ENCODE data around the gene PEMT.

The PEMT gene

DNA sequence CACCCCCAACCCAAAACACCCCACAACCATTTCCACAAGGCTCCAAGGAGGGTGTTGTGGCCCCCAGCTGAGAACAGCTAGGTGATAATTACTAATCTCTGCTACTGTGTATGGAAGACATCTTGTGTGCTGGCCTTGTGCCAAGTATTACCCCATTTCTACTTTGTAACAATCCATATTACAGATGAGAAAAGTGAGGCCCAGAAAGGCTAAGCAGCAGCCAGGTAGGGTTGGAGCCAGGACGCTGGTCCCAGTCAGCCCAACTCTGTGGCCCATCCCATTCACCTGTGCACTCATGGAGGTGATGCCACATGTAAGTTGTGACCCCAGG, 12.4 kb upstream of the PEMT start:
- no peak for DNase-seq

DNA sequence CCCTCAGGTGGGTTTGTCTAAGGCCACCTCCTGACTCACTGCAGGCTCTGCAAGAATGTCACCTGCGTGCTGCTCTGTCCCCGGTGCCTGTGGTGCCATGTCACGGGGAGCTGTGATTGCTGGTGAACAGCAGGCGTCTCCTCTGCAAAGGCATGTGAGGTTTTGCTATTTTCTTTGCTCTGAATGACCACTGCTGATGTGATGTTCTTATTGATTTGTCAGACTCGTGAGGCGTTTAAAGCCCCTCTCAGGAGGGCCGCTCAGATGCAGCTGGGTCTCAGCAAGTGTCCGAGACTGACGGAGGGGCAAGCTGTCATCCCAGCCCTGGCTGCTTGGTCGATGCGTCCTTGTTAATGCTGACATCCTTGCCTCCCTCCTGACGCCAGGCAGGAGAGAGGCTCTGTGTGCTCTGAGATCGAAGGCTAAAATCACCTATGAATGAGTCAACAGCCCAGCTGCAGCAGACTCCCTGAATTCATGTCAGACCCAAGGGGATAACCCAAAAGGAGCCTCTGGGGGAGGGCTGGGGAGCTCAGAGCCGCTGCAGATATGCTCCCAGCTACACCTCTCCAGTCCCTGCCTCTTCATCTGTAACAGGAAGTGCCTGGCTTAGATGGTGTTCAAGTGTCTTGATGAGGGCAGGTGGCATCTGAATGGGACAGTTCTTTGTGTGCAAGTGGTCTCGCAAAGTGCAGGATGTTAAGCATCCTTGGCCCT, 11.8 kb upstream of the PEMT start:
- no peak for DNase-seq

DNA sequence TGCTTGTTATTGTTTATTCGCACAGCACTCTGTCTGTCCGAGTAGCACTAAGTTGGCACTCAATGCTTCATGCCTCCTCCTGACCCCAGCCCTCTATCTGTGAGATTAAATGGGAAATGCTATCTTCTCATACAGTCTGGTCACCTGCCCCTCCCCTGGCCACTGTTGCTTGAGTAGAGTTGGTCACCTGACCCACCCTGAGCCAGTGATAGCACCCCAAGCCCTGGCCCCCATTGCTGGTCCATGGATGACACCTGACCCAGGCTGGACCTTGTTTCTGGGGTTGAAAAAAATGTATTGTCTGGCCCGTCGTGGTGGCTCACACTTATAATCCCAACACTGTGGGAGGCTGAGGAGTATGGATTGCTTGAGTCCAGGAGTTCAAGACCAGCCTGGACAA, 8.5 kb upstream of the PEMT start:
- DNase-seq, result no peak

GRCh38 chr17:17598003-17598402, 6.5 kb upstream of the PEMT start:
- no peak for DNase-seq

- DNase-seq, result no peak
Measured at GRCh38 chr17:17595755-17596154, 4.2 kb upstream of the PEMT start.

DNA sequence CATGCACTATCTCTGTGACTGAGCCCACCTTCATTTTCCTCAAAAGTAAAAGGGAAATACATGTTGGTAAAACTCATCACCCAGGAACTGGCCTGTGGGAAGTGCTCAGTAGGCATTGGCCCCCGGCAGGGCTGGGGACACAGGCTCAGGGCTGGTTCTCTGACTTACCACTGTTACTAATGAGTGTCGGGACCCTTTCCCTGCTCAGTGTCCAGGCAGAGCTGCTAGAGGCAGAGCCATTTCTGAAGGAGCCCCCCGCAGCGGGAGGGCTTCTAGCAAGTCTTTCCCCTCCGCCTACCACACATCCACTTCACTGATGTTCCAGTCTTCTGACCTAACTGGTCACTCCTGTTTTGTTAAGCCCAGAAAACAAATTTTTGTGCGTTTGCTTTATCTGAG, 1.7 kb upstream of the PEMT start:
- DNase-seq, result no peak

- no peak for DNase-seq
Measured at GRCh38 chr17:17590883-17591354, 589 bp downstream of the PEMT start.

- no peak for DNase-seq
Measured at GRCh38 chr17:17590141-17590751, 1.3 kb downstream of the PEMT start.

- DNase-seq, result no peak
Measured at GRCh38 chr17:17587614-17588337, 3.7 kb downstream of the PEMT start.

- no peak for DNase-seq
Measured at GRCh38 chr17:17582372-17582771, 9.1 kb downstream of the PEMT start.

GRCh38 chr17:17581509-17581908, 10.0 kb downstream of the PEMT start:
- no peak for DNase-seq

- no peak for DNase-seq
Measured at GRCh38 chr17:17580662-17581470, 10.6 kb downstream of the PEMT start.

- DNase-seq, result no peak
Measured at GRCh38 chr17:17579691-17580090, 11.8 kb downstream of the PEMT start.

DNA sequence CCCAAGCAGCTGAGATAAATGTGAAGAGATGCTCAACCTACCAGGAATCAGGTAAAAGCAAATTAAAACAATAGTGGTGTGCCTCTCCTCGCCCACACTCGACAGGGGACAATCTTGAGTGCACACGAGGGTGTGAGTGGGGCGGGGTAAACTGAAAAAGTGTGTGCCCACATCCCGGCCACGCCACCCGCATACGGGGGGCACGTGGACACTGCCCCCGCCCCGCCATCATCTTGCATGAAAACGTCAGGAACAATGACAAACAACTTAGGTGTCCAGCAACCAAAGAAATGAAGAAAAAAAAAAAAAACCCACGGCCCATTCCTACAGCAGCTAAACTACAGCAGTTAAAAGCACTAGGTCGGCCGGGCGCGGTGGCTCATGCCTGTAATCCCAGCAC, 14.1 kb downstream of the PEMT start:
- no peak for DNase-seq

- DNase-seq, result no peak
Measured at GRCh38 chr17:17576772-17577234, 14.7 kb downstream of the PEMT start.

- DNase-seq, result no peak
Measured at GRCh38 chr17:17575360-17576251, 15.9 kb downstream of the PEMT start.

DNA sequence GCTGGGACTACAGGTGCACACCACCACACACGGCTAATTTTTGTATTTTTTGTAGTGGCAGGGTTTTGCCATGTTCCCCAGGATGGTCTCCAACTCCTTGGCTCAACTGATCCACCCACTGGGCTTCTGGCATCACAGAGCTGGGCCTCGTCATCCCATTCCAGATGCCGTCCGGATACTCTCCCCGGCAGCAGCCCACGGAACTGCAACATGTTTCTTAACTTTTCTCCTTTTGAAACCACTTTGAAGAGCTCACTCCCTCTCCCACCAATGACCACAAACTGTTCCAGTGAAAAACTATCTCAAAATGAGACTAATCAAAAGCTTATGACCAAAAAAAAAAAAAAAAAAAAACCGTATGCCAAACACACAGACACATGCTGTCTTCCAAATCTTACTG, 17.6 kb downstream of the PEMT start:
- no peak for DNase-seq

DNA sequence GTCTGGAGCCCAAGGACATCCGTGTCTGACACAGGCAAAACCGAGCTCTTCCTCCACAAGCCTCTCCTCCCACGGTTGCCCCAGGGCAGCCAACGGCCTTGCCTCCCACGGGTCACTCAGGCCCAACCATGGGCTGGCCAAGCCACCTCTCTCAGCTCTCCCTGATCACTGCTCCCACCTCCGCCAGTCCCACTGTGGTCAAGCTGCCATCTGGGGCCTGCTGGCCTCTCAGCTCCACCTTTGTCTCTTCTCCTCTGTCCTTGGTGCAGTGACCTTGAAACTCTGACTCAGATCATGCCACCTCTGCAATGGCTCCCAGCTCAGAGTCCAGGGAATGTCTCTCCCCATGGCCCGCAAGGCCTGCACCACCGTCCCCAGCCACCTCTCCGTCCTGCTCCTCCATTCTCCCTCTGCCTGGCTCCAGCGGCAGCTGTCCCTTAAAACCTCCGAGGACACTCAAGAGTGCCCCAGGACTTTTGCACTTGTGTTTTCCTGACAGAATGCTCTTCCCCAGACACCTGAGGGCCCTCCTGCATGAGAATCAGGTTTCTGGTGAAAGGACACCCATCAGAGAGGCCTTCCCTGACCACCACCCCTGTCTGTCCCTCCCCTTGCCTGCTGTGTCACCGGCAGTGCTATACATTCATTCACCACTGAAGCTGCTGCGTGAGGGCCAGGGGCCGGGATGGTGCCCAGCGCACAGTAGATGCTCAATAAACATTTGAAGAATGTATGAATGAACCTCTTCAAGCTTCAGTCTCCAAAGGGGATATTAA, 19.3 kb downstream of the PEMT start:
- no peak for DNase-seq

- DNase-seq, result no peak
Measured at GRCh38 chr17:17570798-17571716, 20.5 kb downstream of the PEMT start.

DNA sequence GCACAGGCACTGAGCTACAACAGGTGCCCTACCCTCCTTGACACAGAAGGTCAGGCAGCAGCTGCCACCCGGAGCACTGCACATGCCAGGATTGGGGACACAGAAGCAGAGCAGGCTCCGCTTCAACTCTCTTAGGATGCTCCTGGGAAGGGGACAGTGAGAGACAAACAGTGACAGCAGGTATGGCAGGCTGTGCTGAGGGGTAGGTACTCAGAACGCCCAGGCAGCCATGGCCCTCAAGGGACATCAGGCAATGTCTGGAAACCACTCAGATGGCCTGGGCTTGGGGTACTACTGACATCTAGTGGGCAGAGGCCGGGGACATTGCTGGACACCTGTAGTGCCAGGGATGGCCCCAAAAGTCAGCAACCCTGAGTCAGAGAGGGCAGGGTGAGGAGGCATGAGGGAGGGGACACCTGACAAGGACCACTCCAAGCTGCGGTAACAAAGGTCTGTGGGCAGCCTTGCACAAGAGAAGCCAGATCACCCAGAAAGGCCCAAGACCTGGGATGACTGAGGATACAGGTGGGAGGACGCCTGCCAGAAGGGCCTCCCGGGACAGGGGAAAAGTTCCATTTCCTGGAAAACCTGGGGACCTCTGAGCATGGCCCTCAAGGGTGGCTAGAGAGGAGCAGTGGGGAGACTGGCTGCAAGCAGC, 21.2 kb downstream of the PEMT start:
- DNase-seq, result peak; percentile 44
